SK-N-SH (cell line): ENCODE measurements around the gene TMEM117.

Source experiments
- CTCF ChIP-seq: fragments of 200-600 bp; sonication (generic); IDR thresholded peaks from 2 replicates; pipeline ENCODE4 v1.6.1; 2017; ENCODE audit warnings: antibody characterized with exemption, mild to moderate bottlenecking, moderate library complexity
- ELF1 ChIP-seq: IDR thresholded peaks from 2 replicates; pipeline ENCODE4 v1.4.0; 2012
- EP300 ChIP-seq, 2 experiments: IDR thresholded peaks; 2 replicates each; pipeline versions ENCODE4 v1.4.0 to v1.6.1; 2012; ENCODE audit warnings: borderline replicate concordance in 1 of 2, low read depth in 1 of 2, low read length in 1 of 2
- EZH2phosphoT487 ChIP-seq: fragments of 200-600 bp; sonication (generic); IDR thresholded peaks from 2 replicates; pipeline ENCODE4 v1.6.1; 2017; ENCODE audit warnings: low read depth, mixed run types, mild to moderate bottlenecking, antibody characterized with exemption, moderate library complexity, borderline replicate concordance
- FOSL2 ChIP-seq: IDR thresholded peaks from 2 replicates; pipeline ENCODE4 v1.4.0; 2012; ENCODE audit warnings: low read depth, mild to moderate bottlenecking, moderate library complexity, borderline replicate concordance
- GABPA ChIP-seq: IDR thresholded peaks from 2 replicates; pipeline ENCODE4 v1.4.0; 2012; ENCODE audit warnings: low read depth, mild to moderate bottlenecking
- GATA2 ChIP-seq: sonication (generic); formaldehyde crosslinking; IDR thresholded peaks from 2 replicates; pipeline ENCODE4 v1.5.0; 2020; ENCODE audit warnings: mild to moderate bottlenecking, missing genetic modification reagents
- NRF1 ChIP-seq: IDR thresholded peaks from 2 replicates; pipeline ENCODE4 v1.6.1; 2012; ENCODE audit warnings: low read depth, mild to moderate bottlenecking, low read length
- POLR2AphosphoS5 ChIP-seq: IDR thresholded peaks from 2 replicates; pipeline ENCODE4 v1.6.1; 2012; ENCODE audit warnings: low read depth, low read length
- RAD21 ChIP-seq: IDR thresholded peaks from 2 replicates; pipeline ENCODE4 v1.6.1; 2012; ENCODE audit warnings: mild to moderate bottlenecking, low read length
- RFX5 ChIP-seq: IDR thresholded peaks from 2 replicates; pipeline ENCODE4 v1.6.1; 2012; ENCODE audit warnings: mild to moderate bottlenecking, improper control_type of control experiment, low read length
- YY1 ChIP-seq: IDR thresholded peaks from 2 replicates; pipeline ENCODE4 v1.4.0; 2012; ENCODE audit warnings: low read depth, mild to moderate bottlenecking
- TF ChIP-seq, protein P1 (sequence below): fragments of 150-350 bp; IDR thresholded peaks from 2 replicates; pipeline ENCODE4 v1.6.1; 2017; ENCODE audit warnings: antibody characterized with exemption, low read length, low read depth, borderline replicate concordance

DNA sequence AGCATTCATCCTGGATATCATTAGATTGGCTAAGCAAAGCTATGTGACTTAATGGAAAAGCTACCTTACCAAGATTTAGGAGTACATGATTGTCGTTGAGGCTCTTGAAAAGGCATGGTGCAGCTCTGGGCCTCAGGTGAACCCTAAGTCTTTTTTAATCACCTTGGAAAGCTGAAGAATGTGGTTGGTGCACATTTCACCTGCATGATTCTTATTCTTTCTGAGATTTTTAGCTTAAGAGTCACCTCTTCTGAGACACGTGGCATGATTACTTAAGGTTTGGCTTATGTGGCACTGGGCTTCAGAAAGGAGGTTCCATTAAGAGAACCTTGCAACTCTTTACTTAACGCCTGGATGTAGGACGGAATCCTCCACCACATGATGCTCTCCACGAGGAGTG is 498.5 kb downstream of the TMEM117 start:
- TF ChIP-seq POLR2AphosphoS5 (no peak), FOSL2 (no peak), CTCF (no peak), RAD21 (no peak), EP300 (IDR thresholded peaks at IDR 0.05; ENCODE audit: borderline replicate concordance in 1 of 2, low read depth in 1 of 2, low read length in 1 of 2) (no peak), NRF1 (no peak), ELF1 (no peak), GABPA (no peak), YY1 (no peak), EZH2phosphoT487 (no peak), GATA2 (CRISPR knock-in tag) (no peak), RFX5 (no peak)
- TF ChIP-seq, protein P1, sequence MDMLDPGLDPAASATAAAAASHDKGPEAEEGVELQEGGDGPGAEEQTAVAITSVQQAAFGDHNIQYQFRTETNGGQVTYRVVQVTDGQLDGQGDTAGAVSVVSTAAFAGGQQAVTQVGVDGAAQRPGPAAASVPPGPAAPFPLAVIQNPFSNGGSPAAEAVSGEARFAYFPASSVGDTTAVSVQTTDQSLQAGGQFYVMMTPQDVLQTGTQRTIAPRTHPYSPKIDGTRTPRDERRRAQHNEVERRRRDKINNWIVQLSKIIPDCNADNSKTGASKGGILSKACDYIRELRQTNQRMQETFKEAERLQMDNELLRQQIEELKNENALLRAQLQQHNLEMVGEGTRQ = no peak
